NCI-H524 treated with DMSO at 0.1 percent for 48 hours (cell line): ENCODE results near the gene DSN1.
"Not testable (repeated sequence)": the region's sequence is repeated elsewhere in the genome, so short reads cannot be mapped to it uniquely, and the experiment has no call there.

ENCODE experiments used
- DNase-seq: peaks from one replicate; lab custom pipeline; 2025; lab: John Stamatoyannopoulos, UW

The DSN1 gene

GRCh38 chr20:36773597-36774390, at the start of gene DSN1:
Gene DSN1, minus strand, starts transcription at chr20:36773763. Its CDS starts 2,305 bp downstream, at chr20:36771458.
- peak; percentile 92 for DNase-seq

GRCh38 chr20:36823121-36823520, 49.6 kb upstream of the DSN1 start:
- no peak for DNase-seq

GRCh38 chr20:36821964-36822437, 48.4 kb upstream of the DSN1 start:
- DNase-seq, result no peak

- no peak for DNase-seq
These were observed 47.4 kb upstream of the DSN1 start for GRCh38 chr20:36820928-36821327.

GRCh38 chr20:36820073-36820472, 46.5 kb upstream of the DSN1 start:
- DNase-seq, result no peak

GRCh38 chr20:36819659-36820058, 46.1 kb upstream of the DSN1 start:
- peak; percentile 49 for DNase-seq

- DNase-seq, result no peak
These were observed 45.3 kb upstream of the DSN1 start for GRCh38 chr20:36818861-36819260.

- no peak for DNase-seq
These were observed 44.6 kb upstream of the DSN1 start for GRCh38 chr20:36818185-36818584.

GRCh38 chr20:36817496-36817895, 43.9 kb upstream of the DSN1 start:
- no peak for DNase-seq

- no peak for DNase-seq
These were observed 42.0 kb upstream of the DSN1 start for GRCh38 chr20:36815454-36816091.

- no peak for DNase-seq
These were observed 39.3 kb upstream of the DSN1 start for GRCh38 chr20:36812594-36813463.

- no peak for DNase-seq
These were observed 35.0 kb upstream of the DSN1 start for GRCh38 chr20:36808317-36809257.

GRCh38 chr20:36806049-36806448, 32.5 kb upstream of the DSN1 start:
- no peak for DNase-seq

- no peak for DNase-seq
These were observed 31.8 kb upstream of the DSN1 start for GRCh38 chr20:36805396-36805795.

GRCh38 chr20:36804425-36804824, 30.9 kb upstream of the DSN1 start:
- DNase-seq, result no peak

- DNase-seq, result no peak
These were observed 29.0 kb upstream of the DSN1 start for GRCh38 chr20:36802326-36803222.

- DNase-seq, result no peak
These were observed 26.8 kb upstream of the DSN1 start for GRCh38 chr20:36800410-36800809.

GRCh38 chr20:36799313-36799712, 25.8 kb upstream of the DSN1 start:
- DNase-seq, result not testable (repeated sequence)

GRCh38 chr20:36796875-36797274, 23.3 kb upstream of the DSN1 start:
- no peak for DNase-seq

- no peak for DNase-seq
These were observed 22.6 kb upstream of the DSN1 start for GRCh38 chr20:36796117-36796516.
